Fibroblast of lung (primary cell): Measurements from ENCODE around the gene MIEN1.

Experiments
- EZH2 ChIP-seq: IDR thresholded peaks from 2 replicates; pipeline ENCODE4 v1.5.1; 2012; ENCODE audit warnings: low read length, control low read depth, mild to moderate bottlenecking; ENCODE audit errors: missing control alignments
- TF ChIP-seq, protein P1 (sequence below), 2 donors: IDR thresholded peaks in 1 of 2; conservative IDR thresholded peaks in 1 of 2; 1 replicate in 1 of 2; 2 replicates in 1 of 2; pipeline ENCODE4 v1.5.1; 2011 to 2012; ENCODE audit warnings: low read length in 2 of 2, control low read depth in 1 of 2, inconsistent platforms in 1 of 2, low read depth in 1 of 2, mild to moderate bottlenecking in 1 of 2

- TF ChIP-seq, protein P1, sequence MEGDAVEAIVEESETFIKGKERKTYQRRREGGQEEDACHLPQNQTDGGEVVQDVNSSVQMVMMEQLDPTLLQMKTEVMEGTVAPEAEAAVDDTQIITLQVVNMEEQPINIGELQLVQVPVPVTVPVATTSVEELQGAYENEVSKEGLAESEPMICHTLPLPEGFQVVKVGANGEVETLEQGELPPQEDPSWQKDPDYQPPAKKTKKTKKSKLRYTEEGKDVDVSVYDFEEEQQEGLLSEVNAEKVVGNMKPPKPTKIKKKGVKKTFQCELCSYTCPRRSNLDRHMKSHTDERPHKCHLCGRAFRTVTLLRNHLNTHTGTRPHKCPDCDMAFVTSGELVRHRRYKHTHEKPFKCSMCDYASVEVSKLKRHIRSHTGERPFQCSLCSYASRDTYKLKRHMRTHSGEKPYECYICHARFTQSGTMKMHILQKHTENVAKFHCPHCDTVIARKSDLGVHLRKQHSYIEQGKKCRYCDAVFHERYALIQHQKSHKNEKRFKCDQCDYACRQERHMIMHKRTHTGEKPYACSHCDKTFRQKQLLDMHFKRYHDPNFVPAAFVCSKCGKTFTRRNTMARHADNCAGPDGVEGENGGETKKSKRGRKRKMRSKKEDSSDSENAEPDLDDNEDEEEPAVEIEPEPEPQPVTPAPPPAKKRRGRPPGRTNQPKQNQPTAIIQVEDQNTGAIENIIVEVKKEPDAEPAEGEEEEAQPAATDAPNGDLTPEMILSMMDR (conservative IDR thresholded peaks at IDR 0.05 in 1 of 2, IDR thresholded peaks at IDR 0.05 in 1 of 2; ENCODE audit: low read depth in 1 of 2, low read length in 2 of 2) = no peak
- no peak for TF ChIP-seq EZH2
These were observed 36.8 kb upstream of the MIEN1 start for GRCh38 chr17:39767147-39767546.
